ENCODE measurements around the gene RPAP3. TPM values are rescaled to one million over a fixed set of nuclear protein-coding genes. Genes with fewer than 3 reads are reported as not detected.

Gene RPAP3
- total and polyA plus RNA-seq, 10 donors = 12.2 to 35.5 (median 26.4) TPM

DNA sequence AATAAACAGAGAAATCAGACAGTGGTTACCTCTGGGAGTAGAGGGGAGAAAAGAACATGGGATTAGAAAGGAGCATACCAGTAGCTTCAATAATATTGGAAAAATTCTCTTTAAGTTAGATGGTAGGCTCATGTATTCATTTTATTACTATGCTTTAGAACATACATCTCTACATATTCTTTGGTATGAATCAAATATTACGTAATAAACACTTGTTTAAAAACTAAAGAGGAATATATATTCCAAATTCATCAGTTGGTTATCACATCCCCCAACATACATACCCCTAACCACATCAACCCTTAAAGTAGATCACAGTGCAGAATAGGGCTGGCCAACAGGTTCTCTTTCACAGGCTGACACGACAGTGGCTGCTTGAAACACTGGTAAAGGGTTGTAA, 5.6 kb downstream of the RPAP3 start:
- TF ChIP-seq, protein P1, sequence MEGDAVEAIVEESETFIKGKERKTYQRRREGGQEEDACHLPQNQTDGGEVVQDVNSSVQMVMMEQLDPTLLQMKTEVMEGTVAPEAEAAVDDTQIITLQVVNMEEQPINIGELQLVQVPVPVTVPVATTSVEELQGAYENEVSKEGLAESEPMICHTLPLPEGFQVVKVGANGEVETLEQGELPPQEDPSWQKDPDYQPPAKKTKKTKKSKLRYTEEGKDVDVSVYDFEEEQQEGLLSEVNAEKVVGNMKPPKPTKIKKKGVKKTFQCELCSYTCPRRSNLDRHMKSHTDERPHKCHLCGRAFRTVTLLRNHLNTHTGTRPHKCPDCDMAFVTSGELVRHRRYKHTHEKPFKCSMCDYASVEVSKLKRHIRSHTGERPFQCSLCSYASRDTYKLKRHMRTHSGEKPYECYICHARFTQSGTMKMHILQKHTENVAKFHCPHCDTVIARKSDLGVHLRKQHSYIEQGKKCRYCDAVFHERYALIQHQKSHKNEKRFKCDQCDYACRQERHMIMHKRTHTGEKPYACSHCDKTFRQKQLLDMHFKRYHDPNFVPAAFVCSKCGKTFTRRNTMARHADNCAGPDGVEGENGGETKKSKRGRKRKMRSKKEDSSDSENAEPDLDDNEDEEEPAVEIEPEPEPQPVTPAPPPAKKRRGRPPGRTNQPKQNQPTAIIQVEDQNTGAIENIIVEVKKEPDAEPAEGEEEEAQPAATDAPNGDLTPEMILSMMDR (IDR thresholded peaks at IDR 0.05 in 8 of 11, conservative IDR thresholded peaks at IDR 0.05 in 3 of 11) = no peak
- TF ChIP-seq POLR2A (IDR thresholded peaks at IDR 0.05) (no peak), POLR2AphosphoS5 (IDR thresholded peaks at IDR 0.05) (no peak)
- peaks cover 10 to 52% (median 35%) of the 10 kb centered on the region in 6 donors for H3K4me1 ChIP-seq
- 93 to 99% (median 96%) methylated on average over 2 of the region's 2 CpGs for WGBS, 5 donors
- DNase-seq = no peak
- H3K27ac ChIP-seq = no peak overlapping the region
- H3K27me3 ChIP-seq (replicated peaks in 1 of 7) = no peaks in the 10 kb centered on the region
- H3K9me3 ChIP-seq = no peaks in the 10 kb centered on the region
- intact Hi-C loops (cut with DNase I; ENCODE audit: low total_unique reads) = no loop called here
- peaks cover under 1 to 57% (median 32%) of the 10 kb centered on the region in 6 donors for H3K36me3 ChIP-seq
- H3K4me3 ChIP-seq = no peak overlapping the region

DNA sequence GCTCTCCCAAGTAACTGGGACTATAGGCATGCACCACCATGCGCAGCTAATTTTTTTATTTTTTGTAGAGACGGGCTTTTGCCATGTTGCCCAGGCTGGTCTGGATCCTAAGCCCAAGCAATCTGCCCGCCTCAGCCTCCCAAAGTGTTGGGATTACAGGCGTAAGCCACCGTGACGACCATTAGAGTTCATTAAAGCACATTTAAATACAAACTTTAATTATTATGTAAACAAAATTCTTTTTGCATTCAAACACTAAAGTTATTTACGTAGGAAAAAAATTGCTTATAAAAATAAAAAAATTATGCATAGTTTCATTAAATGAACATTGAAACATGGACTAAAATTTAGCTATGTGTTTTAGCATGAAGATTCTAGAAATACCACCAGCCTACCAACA, 7.2 kb downstream of the RPAP3 start:
- Histone ChIP-seq H3K4me1 (peaks cover 0 to 36% (median 20%) of the 10 kb centered on the region in 6 donors), H3K4me3 (no peak overlapping the region), H3K9me3 (no peaks in the 10 kb centered on the region), H3K36me3 (peaks cover 5 to 74% (median 37%) of the 10 kb centered on the region in 6 donors), H3K27ac (peak overlapping the region in 1 of 8 donors; percentile 37), H3K27me3 (replicated peaks in 1 of 7) (no peaks in the 10 kb centered on the region)
- no peak for DNase-seq
- intact Hi-C loops (cut with DNase I; ENCODE audit: low total_unique reads) = no loop called here
- TF ChIP-seq POLR2A (IDR thresholded peaks at IDR 0.05) (no peak), POLR2AphosphoS5 (IDR thresholded peaks at IDR 0.05) (no peak)
- TF ChIP-seq, protein P1 (IDR thresholded peaks at IDR 0.05 in 8 of 11, conservative IDR thresholded peaks at IDR 0.05 in 3 of 11) = no peak
- WGBS, 5 donors = 93 to 96% (median 94%) methylated on average over 7 of the region's 7 CpGs

DNA sequence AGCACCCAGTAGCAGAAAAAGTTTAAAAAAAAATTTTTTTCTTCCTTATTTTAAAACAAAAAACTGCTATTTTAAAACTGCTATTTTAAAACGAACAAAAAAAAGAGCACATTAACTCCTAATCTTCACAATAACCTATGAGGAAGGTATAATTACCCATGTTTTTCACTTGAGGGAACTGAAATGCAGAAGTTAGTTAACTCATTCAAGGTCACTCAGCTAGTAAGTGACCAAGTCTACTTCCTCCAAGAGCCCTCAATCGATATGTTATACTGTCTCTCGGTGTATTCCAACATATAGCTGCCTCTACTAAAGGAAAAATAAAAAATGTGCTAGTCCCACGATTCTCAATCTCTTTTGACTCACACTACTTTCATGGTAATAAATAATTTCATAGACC, 7.8 kb downstream of the RPAP3 start:
- Histone ChIP-seq H3K27me3 (replicated peaks in 1 of 7) (no peaks in the 10 kb centered on the region), H3K27ac (peak overlapping the region in 4 of 8 donors; percentile 7 to 37 (median 20)), H3K9me3 (no peaks in the 10 kb centered on the region), H3K4me3 (no peak overlapping the region), H3K4me1 (peaks cover 0 to 30% (median 14%) of the 10 kb centered on the region in 6 donors), H3K36me3 (peaks cover 5 to 79% (median 39%) of the 10 kb centered on the region in 6 donors)
- TF ChIP-seq, protein P1 (IDR thresholded peaks at IDR 0.05 in 8 of 11, conservative IDR thresholded peaks at IDR 0.05 in 3 of 11) = no peak
- TF ChIP-seq POLR2A (IDR thresholded peaks at IDR 0.05) (no peak), POLR2AphosphoS5 (IDR thresholded peaks at IDR 0.05) (no peak)
- intact Hi-C loops (cut with DNase I; ENCODE audit: low total_unique reads) = no loop called here
- DNase-seq = no peak
- 32 to 40% (median 36%) methylated on average over 4 of the region's 4 CpGs for WGBS, 5 donors

DNA sequence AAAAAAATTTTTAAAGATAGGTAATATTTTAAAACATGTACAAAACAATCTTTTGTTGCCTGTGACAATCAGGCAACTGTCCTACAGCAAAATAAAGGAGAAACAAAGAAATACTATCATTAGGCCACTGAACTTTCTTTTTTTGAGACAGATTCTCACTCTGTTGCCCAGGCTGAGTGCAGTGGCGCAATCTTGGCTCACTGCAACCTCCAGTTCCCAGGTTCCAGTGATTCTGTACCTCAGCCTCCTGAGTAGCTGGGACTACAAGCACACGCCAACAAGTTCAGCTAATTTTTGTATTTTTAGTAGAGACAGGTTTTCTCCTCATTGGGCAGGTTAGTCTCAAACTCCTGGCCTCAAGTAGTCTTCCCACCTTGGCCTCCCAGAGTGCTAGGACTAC, 16.6 kb downstream of the RPAP3 start:
- H3K9me3 ChIP-seq = no peaks in the 10 kb centered on the region
- WGBS, 5 donors = 96 to 98% (median 97%) methylated on average over 2 of the region's 2 CpGs
- H3K27ac ChIP-seq = no peak overlapping the region
- TF ChIP-seq, protein P1 (IDR thresholded peaks at IDR 0.05 in 8 of 11, conservative IDR thresholded peaks at IDR 0.05 in 3 of 11) = no peak
- no peak for TF ChIP-seq POLR2AphosphoS5 (IDR thresholded peaks at IDR 0.05)
- no peak for TF ChIP-seq POLR2A (IDR thresholded peaks at IDR 0.05)
- H3K4me1 ChIP-seq = no peaks in the 10 kb centered on the region
- no peak overlapping the region for H3K4me3 ChIP-seq
- no peaks in the 10 kb centered on the region for H3K27me3 ChIP-seq (replicated peaks in 1 of 7)
- intact Hi-C loops (cut with DNase I; ENCODE audit: low total_unique reads) = loop anchor here (5.0 kb wide), 1 partner anchor 657 kb away; no protein-coding TSS in a partner anchor
- DNase-seq = no peak
- peaks cover 0 to 98% (median 32%) of the 10 kb centered on the region in 6 donors for H3K36me3 ChIP-seq

Measured in spleen (tissue), 11 donors.